Heart right ventricle (tissue), 16 donors: ENCODE data around the gene ARHGAP4. TPM values are rescaled to one million over a fixed set of nuclear protein-coding genes. Genes with fewer than 3 reads are reported as not detected.

ENCODE experiments used
- ATAC-seq, 8 donors: fragments of 200-7000 bp; cut with Tn5 transposase; one replicate each; pipeline ENCODE4 v1.9.1; 2020; ENCODE audit warnings: mild to moderate bottlenecking in 8 of 8, moderate library complexity in 8 of 8, moderate number of reproducible peaks in 1 of 8
- DNase-seq, 2 donors: peaks; one replicate each; pipeline ENCODE4 v3.0.0-alpha.2; 2020
- H3K27ac ChIP-seq, 10 donors: fragments of 200-600 bp; sonication (generic) in 2 of 10; one replicate each; pipeline versions ENCODE4 v1.5.0 to v1.8.0; 2020 to 2022; ENCODE audit warnings: mild to moderate bottlenecking in 3 of 10
- H3K27me3 ChIP-seq, 7 donors: fragments of 200-600 bp; one replicate each; pipeline ENCODE4 v1.8.0; 2021 to 2022; ENCODE audit warnings: mild to moderate bottlenecking in 2 of 7
- H3K36me3 ChIP-seq, 9 donors: fragments of 200-600 bp; sonication (generic) in 1 of 9; one replicate each; pipeline versions ENCODE4 v1.5.0 to v1.8.0; 2020 to 2022; ENCODE audit warnings: mild to moderate bottlenecking in 2 of 9
- H3K4me1 ChIP-seq, 9 donors: fragments of 200-600 bp; sonication (generic) in 1 of 9; one replicate each; pipeline versions ENCODE4 v1.5.0 to v1.8.0; 2020 to 2022; ENCODE audit warnings: mild to moderate bottlenecking in 4 of 9
- H3K4me3 ChIP-seq, 10 donors: fragments of 200-600 bp; sonication (generic) in 2 of 10; one replicate each; pipeline versions ENCODE4 v1.5.0 to v1.8.0; 2020 to 2022; ENCODE audit warnings: mild to moderate bottlenecking in 7 of 10, moderate library complexity in 2 of 10
- H3K9me3 ChIP-seq, 11 donors: fragments of 200-600 bp in 10 of 11; sonication (generic) in 2 of 11; one replicate each; pipeline versions ENCODE4 v1.5.0 to v1.8.0; 2013 to 2022; ENCODE audit warnings: mild to moderate bottlenecking in 2 of 11, control low read depth in 1 of 11, moderate library complexity in 1 of 11
- CTCF ChIP-seq, 9 donors: fragments of 200-600 bp; sonication (generic) in 2 of 9; IDR thresholded peaks; one replicate each; pipeline versions ENCODE4 v1.5.0 to v1.8.0; 2021 to 2022; ENCODE audit warnings: antibody characterized with exemption in 9 of 9, mild to moderate bottlenecking in 5 of 9, moderate library complexity in 1 of 9
- WGBS, 2 donors: extraction: QIAGEN DNeasy Blood & Tissue Kit; methylation state at CpG; one replicate each; pipeline ENCODE4 v1.1.7; 2013; ENCODE audit warnings: inconsistent platforms in 1 of 2; 5-methylcytosine and 5-hydroxymethylcytosine counted together
- intact Hi-C, 10 donors: fragments of 100-400 bp; cut with DNase I; formaldehyde crosslinking; loops; one replicate each; pipeline versions ENCODE4 v1.11.1 to v1.14.2; 2022
- polyA plus RNA-seq, 2 donors: library from polyadenylated mRNA; stranded (reverse); fragments of 200-250 nt; gene quantifications; one replicate each; pipeline ENCODE4 v1.2.3, GENCODE V29; 2013
- total RNA-seq, 10 donors: library from RNA; stranded (reverse); fragmentation: NEBNext Ultra II Directional in 3 of 10; extraction: Animal tissue kit (Norgen Biotek cat#: 25700) in 3 of 10; gene quantifications; one replicate each; pipeline versions ENCODE4 v1.2.1 to v1.2.4, GENCODE V29; 2021 to 2023
- donor health status: Arrhythmogenic right ventricular cardiomyopathy.
- donor health status: ischemic (EF 13 %, LVEDD 7.1; RV severe dilation, severe dysfunction).
- donor health status: healthy with polysubstance abuse.
- donor health status: DM: no; HTN: yes; CAD: no.
- donor health status: DM: no; HTN: no; CAD: no.
- donor health status: ischemic (EF 25% LVEDD 6.9; RV normal size, moderate dysfunction).
- donor health status: ischemic (EF 25% LVEDD 5.7; RV mildly dilated, moderate dysfunction).
- donor health status: healthy.
- donor health status: DM: yes; HTN: yes; CAD: no.
- donor health status: Ischemic cardiomyopathy.
- donor health status: ischemic (EF 35%, LVEDD 5.7; RV mildly dilated, moderate dysfunction).
- donor health status: nonischemic (EF 11% LVEDD 7.7; RV severe dilation, severe dysfunction).
- donor health status: DM: yes; HTN: yes; CAD: no.
- donor health status: PGD.
- donor health status: ischemic (EF 29% LVEDD 5.4; RV normal size, mild dysfunction).
- donor health status: nonischemic (EF 23%, LVEDD 6.1; RV moderate dilation, normal function).

The ARHGAP4 gene
- total and polyA plus RNA-seq, 12 donors: 5.5 to 65.5 (median 9.3) TPM

- Histone ChIP-seq H3K27me3 (peaks cover 0 to 80% (median 0%) of the 10 kb centered on the region in 7 donors), H3K4me3 (peak overlapping the region in 2 of 10 donors; percentile 15 to 71), H3K9me3 (no peaks in the 10 kb centered on the region), H3K27ac (peak overlapping the region in 8 of 10 donors; percentile 30 to 99 (median 97)), H3K36me3 (peaks cover 0 to 14% (median 0%) of the 10 kb centered on the region in 9 donors), H3K4me1 (peaks cover 0 to 69% (median 42%) of the 10 kb centered on the region in 9 donors)
- DNase-seq (peak; percentile 78 to 82), ATAC-seq (peak in 7 of 8 donors; percentile 38 to 74 (median 70))
- intact Hi-C loops: loop anchor here in 5 of 10 donors (2.0 to 10.0 kb wide), 3 partner anchors 26 to 128 kb away; partner anchors contain the start of genes IDH3G (in 3 of the 5) and SSR4 (in 3 of the 5)
- TF ChIP-seq CTCF (IDR thresholded peaks at IDR 0.05): peak in 8 of 9 donors; percentile 36 to 65 (median 58)
- WGBS, 2 donors: 50 to 52% methylated on average over 19 to 25 of the region's 25 CpGs
Observed at GRCh38 chrX:153922932-153923857, 2.9 kb downstream of the ARHGAP4 start.

DNA sequence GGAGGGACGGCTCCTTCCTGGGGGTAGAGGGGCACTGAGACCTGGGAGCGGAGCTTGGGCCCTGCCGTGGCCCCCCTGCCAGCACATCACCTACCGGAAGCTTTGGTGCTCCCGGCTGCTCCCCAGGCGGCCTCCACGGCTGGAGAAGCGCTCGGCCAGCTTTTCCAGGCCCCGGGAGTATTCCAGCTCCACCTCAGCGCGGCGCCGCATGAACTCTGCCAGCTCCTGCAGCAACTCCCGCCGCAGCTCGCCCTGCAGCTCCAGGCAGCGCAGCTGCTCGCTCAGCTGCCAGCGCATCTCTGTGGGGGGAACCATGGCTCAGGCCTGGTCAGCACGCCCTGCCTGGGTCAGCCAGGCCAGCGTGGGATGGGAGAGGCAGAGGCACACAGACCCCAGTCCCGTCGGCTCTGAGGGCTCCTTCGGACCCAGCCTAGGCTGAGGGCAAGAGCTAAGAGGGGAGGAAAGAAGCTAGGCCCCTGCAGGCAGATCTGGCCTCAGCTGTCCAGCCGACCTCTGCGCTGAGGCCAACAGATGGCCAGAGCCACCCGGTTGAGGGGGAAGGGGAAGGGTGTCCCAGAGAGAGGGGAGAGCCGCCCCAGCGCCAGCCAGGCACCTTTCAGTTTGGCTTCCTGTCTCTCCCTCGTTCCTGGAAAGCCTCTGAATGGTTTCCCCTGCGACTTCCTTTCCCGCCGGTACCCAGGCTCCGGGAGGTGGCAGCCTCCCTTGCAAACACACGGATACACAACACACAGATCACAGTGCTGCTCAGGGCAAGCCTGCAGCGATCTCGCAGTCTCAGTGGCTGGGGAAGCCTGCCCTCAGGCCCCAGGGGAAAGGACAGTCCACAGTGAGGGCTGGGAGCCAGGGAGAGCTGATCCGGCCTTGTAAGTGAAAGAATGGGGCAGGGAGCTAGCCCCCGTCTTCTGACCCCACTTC is 4.3 kb downstream of the ARHGAP4 start:
- peak overlapping the region in 6 of 10 donors; percentile 2 to 71 (median 28) for H3K4me3 ChIP-seq
- intact Hi-C loops: loop anchor here in 5 of 10 donors (2.0 to 10.0 kb wide), 3 partner anchors 27 to 127 kb away; partner anchors contain the start of genes IDH3G (in 3 of the 5) and SSR4 (in 3 of the 5)
- peak overlapping the region in 9 of 10 donors; percentile 12 to 99 (median 39) for H3K27ac ChIP-seq
- peaks cover 0 to 59% (median 34%) of the 10 kb centered on the region in 9 donors for H3K4me1 ChIP-seq
- H3K27me3 ChIP-seq: peaks cover 0 to 92% (median 0%) of the 10 kb centered on the region in 7 donors
- peak in 6 of 8 donors; percentile 3 to 24 (median 8) for ATAC-seq
- DNase-seq: no peak
- no peaks in the 10 kb centered on the region for H3K9me3 ChIP-seq
- 41 to 44% methylated on average over 24 to 38 of the region's 40 CpGs for WGBS, 2 donors
- H3K36me3 ChIP-seq: peaks cover 0 to 28% (median 0%) of the 10 kb centered on the region in 9 donors
- TF ChIP-seq CTCF (IDR thresholded peaks at IDR 0.05): no peak

GRCh38 chrX:153921070-153921469 is 5.0 kb downstream of the ARHGAP4 start:
- peak overlapping the region in 6 of 10 donors; percentile 2 to 71 (median 28) for H3K4me3 ChIP-seq
- intact Hi-C loops: loop anchor here in 4 of 10 donors (10.0 kb wide), 2 partner anchors 106 to 126 kb away; partner anchors contain the start of genes IDH3G (in 3 of the 4) and SSR4 (in 3 of the 4)
- H3K27ac ChIP-seq: peak overlapping the region in 6 of 10 donors; percentile 34 to 99 (median 42)
- H3K36me3 ChIP-seq: peaks cover 0 to 34% (median 0%) of the 10 kb centered on the region in 9 donors
- ATAC-seq: no peak
- 66 to 85% methylated on average over 9 to 16 of the region's 16 CpGs for WGBS, 2 donors
- peaks cover 0 to 53% (median 29%) of the 10 kb centered on the region in 9 donors for H3K4me1 ChIP-seq
- peaks cover 0 to 93% (median 0%) of the 10 kb centered on the region in 7 donors for H3K27me3 ChIP-seq
- TF ChIP-seq CTCF (IDR thresholded peaks at IDR 0.05): no peak
- no peak for DNase-seq
- no peaks in the 10 kb centered on the region for H3K9me3 ChIP-seq
